Neural progenitor cell (in vitro differentiated cells): Measurements from ENCODE around the gene OR2V2.
"Not testable (repeated sequence)": the region's sequence is repeated elsewhere in the genome, so short reads cannot be mapped to it uniquely, and the experiment has no call there.

Experiments
- CTCF ChIP-seq: fragments of 200-600 bp; sonication (generic); IDR thresholded peaks from 2 replicates; pipeline ENCODE4 v1.5.1; 2017; ENCODE audit warnings: antibody characterized with exemption, mild to moderate bottlenecking
- EZH2 ChIP-seq: fragments of 200-600 bp; sonication (generic); IDR thresholded peaks from 2 replicates; pipeline ENCODE4 v1.6.1; 2017; ENCODE audit warnings: antibody characterized with exemption, mild to moderate bottlenecking, moderate library complexity
- EZH2phosphoT487 ChIP-seq: fragments of 200-600 bp; sonication (generic); IDR thresholded peaks from 2 replicates; pipeline ENCODE4 v1.6.1; 2017; ENCODE audit warnings: antibody characterized with exemption

GRCh38 chr5:181160755-181161533, 13.6 kb downstream of the OR2V2 start:
- not testable (repeated sequence) for TF ChIP-seq EZH2, CTCF, EZH2phosphoT487
